IMR-90 (cell line): ENCODE measurements around the gene IST1. TPM values are rescaled to one million over a fixed set of nuclear protein-coding genes. Genes with fewer than 3 reads are reported as not detected.
"Not testable (repeated sequence)": the region's sequence is repeated elsewhere in the genome, so short reads cannot be mapped to it uniquely, and the experiment has no call there.

Experiments used
- ATAC-seq: fragments of 200-7000 bp; cut with Tn5 transposase; 2 replicates; pipeline ENCODE4 v1.9.1; 2020; ENCODE audit warnings: low read depth, mild to moderate bottlenecking, moderate library complexity
- BruUV-seq: library from RNA; stranded (reverse); fragments of 400-500 nt; replicated peaks from 2 replicates; lab custom pipeline; 2021; lab: Mats Ljungman, UMichigan
- CTCF ChIA-PET: fragments of 300-600 bp; formaldehyde crosslinking; extraction: SDS; loops from one replicate; lab custom pipeline; 2021; ENCODE audit warnings: antibody characterized with exemption; lab: Yijun Ruan, JAX
- POLR2A ChIA-PET: fragments of 300-600 bp; sonication (Branson Sonifier 250); formaldehyde crosslinking; loops from one replicate; lab custom pipeline; 2022; ENCODE audit warnings: antibody characterized with exemption; ENCODE audit not compliant: unreplicated experiment; lab: Charles Lee
- DNase-seq: peaks from one replicate; pipeline ENCODE4 v3.0.0; 2013
- H2AFZ ChIP-seq: replicated peaks from 2 replicates; pipeline ENCODE3; 2013; ENCODE audit warnings: low read length, mild to moderate bottlenecking; ENCODE audit not compliant: poor library complexity
- H2AK5ac ChIP-seq: 2 replicates; pipeline ENCODE4 v1.6.1; 2013; ENCODE audit warnings: low read depth, low read length, inconsistent platforms
- H2AK9ac ChIP-seq: replicated peaks from 2 replicates; pipeline ENCODE3; 2013; ENCODE audit warnings: mild to moderate bottlenecking, low read depth, low read length, moderate library complexity; ENCODE audit not compliant: poor library complexity
- H2BK120ac ChIP-seq: 2 replicates; pipeline ENCODE4 v1.6.1; 2013; ENCODE audit warnings: low read depth, low read length, inconsistent platforms
- H2BK15ac ChIP-seq: 3 replicates; pipeline ENCODE4 v1.6.1; 2013; ENCODE audit warnings: low read depth, low read length, inconsistent platforms
- H2BK20ac ChIP-seq: 2 replicates; pipeline ENCODE4 v1.6.1; 2013; ENCODE audit warnings: low read depth, mild to moderate bottlenecking, inconsistent platforms, low read length, moderate library complexity
- H2BK5ac ChIP-seq: 2 replicates; pipeline ENCODE4 v1.6.1; 2013; ENCODE audit warnings: mild to moderate bottlenecking, low read depth, low read length, inconsistent platforms; ENCODE audit not compliant: poor library complexity, severe bottlenecking
- H3K14ac ChIP-seq: replicated peaks from 2 replicates; pipeline ENCODE4 v1.6.1; 2013; ENCODE audit warnings: low read depth, low read length, inconsistent platforms
- H3K18ac ChIP-seq: 2 replicates; pipeline ENCODE4 v1.6.1; 2013; ENCODE audit warnings: low read depth, low read length, control low read depth
- H3K23ac ChIP-seq: 2 replicates; pipeline ENCODE4 v1.6.1; 2013; ENCODE audit warnings: low read depth, low read length, inconsistent platforms
- H3K27ac ChIP-seq: 2 replicates; pipeline ENCODE4 v1.5.1; 2013; ENCODE audit warnings: mild to moderate bottlenecking, control low read depth, low read length; ENCODE audit not compliant: insufficient read depth
- H3K27me3 ChIP-seq: 2 replicates; pipeline ENCODE4 v1.6.1; 2013; ENCODE audit warnings: low read length; ENCODE audit not compliant: control insufficient read depth, insufficient read depth
- H3K36me3 ChIP-seq: 2 replicates; pipeline ENCODE4 v1.6.1; 2013; ENCODE audit warnings: low read length, mixed read lengths; ENCODE audit not compliant: control insufficient read depth, insufficient read depth
- H3K4ac ChIP-seq: 2 replicates; pipeline ENCODE4 v1.6.1; 2013; ENCODE audit warnings: low read depth, low read length, inconsistent platforms
- H3K4me1 ChIP-seq: 2 replicates; pipeline ENCODE4 v1.6.1; 2013; ENCODE audit warnings: low read length, mixed read lengths; ENCODE audit not compliant: control insufficient read depth, insufficient read depth
- H3K4me2 ChIP-seq: 2 replicates; pipeline ENCODE4 v1.6.1; 2013; ENCODE audit warnings: low read depth, mild to moderate bottlenecking, control low read depth, low read length, moderate library complexity
- H3K4me3 ChIP-seq: 2 replicates; pipeline ENCODE4 v1.5.1; 2013; ENCODE audit warnings: low read depth, mild to moderate bottlenecking, control low read depth, low read length, moderate library complexity; ENCODE audit not compliant: insufficient read depth
- H3K56ac ChIP-seq: 2 replicates; pipeline ENCODE4 v1.6.1; 2013; ENCODE audit warnings: low read length, inconsistent platforms; ENCODE audit not compliant: insufficient read depth; ENCODE audit errors: extremely low read depth
- H3K79me1 ChIP-seq, 2 experiments: 2 replicates each; pipeline ENCODE4 v1.6.1; 2013; ENCODE audit warnings: low read length in 2 of 2, inconsistent platforms in 1 of 2, low read depth in 1 of 2
- H3K9ac ChIP-seq: 2 replicates; pipeline ENCODE4 v1.6.1; 2013; ENCODE audit warnings: low read depth, low read length, control low read depth
- H3K9me1 ChIP-seq: 2 replicates; pipeline ENCODE4 v1.6.1; 2013; ENCODE audit warnings: low read length, inconsistent platforms; ENCODE audit not compliant: insufficient read depth
- H3K9me3 ChIP-seq: 2 replicates; pipeline ENCODE4 v1.6.1; 2013; ENCODE audit warnings: low read length; ENCODE audit not compliant: control insufficient read depth, insufficient read depth
- H4K20me1 ChIP-seq: 2 replicates; pipeline ENCODE4 v1.6.1; 2013; ENCODE audit warnings: low read length, inconsistent platforms; ENCODE audit not compliant: insufficient read depth
- H4K5ac ChIP-seq: 2 replicates; pipeline ENCODE4 v1.6.1; 2013; ENCODE audit warnings: mild to moderate bottlenecking, low read depth, low read length, control low read depth
- H4K8ac ChIP-seq, 2 experiments: 2 replicates each; pipeline ENCODE4 v1.6.1; 2013; ENCODE audit warnings: low read depth in 2 of 2, low read length in 2 of 2, control low read depth in 1 of 2, inconsistent platforms in 1 of 2
- H4K91ac ChIP-seq: 2 replicates; pipeline ENCODE4 v1.6.1; 2013; ENCODE audit warnings: low read depth, low read length, inconsistent platforms; ENCODE audit not compliant: insufficient read depth
- POLR2A ChIP-seq: IDR thresholded peaks from 2 replicates; pipeline ENCODE4 v1.6.1; 2012; ENCODE audit warnings: mild to moderate bottlenecking, low read depth, low read length
- RFX5 ChIP-seq: IDR thresholded peaks from 2 replicates; pipeline ENCODE4 v1.8.0; 2012; ENCODE audit warnings: low read depth, mild to moderate bottlenecking, low read length, moderate library complexity
- WGBS, 2 experiments: methylation state at CpG; one replicate each; pipeline versions ENCODE4 v1.1.5 to v1.1.7; 2013; ENCODE audit warnings: missing lambda C conversion rate in 2 of 2; ENCODE audit not compliant: insufficient read length in 1 of 2; ENCODE audit errors: extremely low coverage in 2 of 2; 5-methylcytosine and 5-hydroxymethylcytosine counted together
- dilution Hi-C: fragments of 300-500 bp; cut with HindIII; formaldehyde crosslinking; loops from one replicate; pipeline ENCODE4 v1.14.3; 2018; ENCODE audit warnings: low sequenced_read_pairs; ENCODE audit not compliant: unreplicated experiment
- in situ Hi-C: fragments of 300-500 bp; cut with MboI; formaldehyde crosslinking; loops from 3 replicates; pipeline ENCODE4 v1.14.3; 2019; ENCODE audit warnings: low sequenced_read_pairs, inconsistent platforms, mixed read lengths
- intact Hi-C: fragments of 100-400 bp; cut with micrococcal nuclease; formaldehyde crosslinking; loops from 2 replicates; pipeline ENCODE4 v1.10.0; 2022
- polyA plus RNA-seq, 3 experiments: library from polyadenylated mRNA; depleted of rRNA; stranded (reverse); fragments of >200 nt; gene quantifications; 2 replicates each; pipeline ENCODE4 v1.2.3, GENCODE V29; 2012; ENCODE audit warnings: low replicate concordance in 1 of 3
- total RNA-seq: library from RNA; depleted of rRNA; stranded (reverse); fragments of >200 nt; gene quantifications from 2 replicates; pipeline ENCODE4 v1.2.3, GENCODE V29; 2012
- TF ChIP-seq, protein P1 (sequence below): conservative IDR thresholded peaks from 2 replicates; pipeline ENCODE4 v1.5.1; 2012; ENCODE audit warnings: mild to moderate bottlenecking, low read depth, low read length, improper control_type of control experiment

The IST1 gene
- total and polyA plus RNA-seq, 2 of the 4 experiments (the other 2 are of a cell fraction) = 134 to 186 TPM

DNA sequence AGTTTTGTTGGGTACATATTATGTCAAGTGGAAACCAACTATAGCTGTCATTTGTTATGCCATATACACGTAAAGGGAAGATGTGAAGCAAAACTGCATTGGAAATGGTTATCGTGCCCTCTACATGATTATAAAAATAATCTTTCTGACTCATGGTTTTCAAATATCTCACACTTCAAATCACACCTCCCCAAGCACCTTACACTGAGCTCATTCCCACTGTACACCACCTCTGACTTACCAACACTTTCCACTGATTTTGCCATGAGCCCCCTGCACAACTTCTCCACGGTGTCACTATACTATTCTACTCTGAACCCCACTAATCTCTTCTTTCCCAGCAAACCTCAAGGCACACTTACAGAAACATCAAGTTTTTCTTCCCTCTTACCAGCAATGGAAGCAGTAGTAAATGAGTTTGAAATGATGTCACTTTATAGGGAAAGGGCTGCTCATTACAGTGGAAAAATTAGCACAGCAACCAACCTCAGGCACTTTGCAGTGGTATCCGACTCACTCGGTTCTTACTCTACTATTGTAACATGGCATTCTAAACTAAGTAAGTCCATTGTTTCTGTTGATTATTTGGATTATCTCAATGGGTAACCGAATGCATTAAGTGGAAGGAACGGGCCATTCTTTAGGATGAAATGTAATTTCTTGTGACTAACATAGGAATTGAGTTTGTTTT, 30.0 kb upstream of the IST1 start:
- ATAC-seq = no peak
- Histone ChIP-seq H3K9ac (no peak overlapping the region), H3K14ac (no peak overlapping the region), H2AFZ (no peak overlapping the region), H4K20me1 (no peaks in the 10 kb centered on the region; the same call in 1 of the 2 replicates), H2AK9ac (no peak overlapping the region), H3K56ac (no peak overlapping the region), H3K27ac (no peak overlapping the region), H3K18ac (no peak overlapping the region), H3K4ac (no peak overlapping the region), H3K9me1 (no peaks in the 10 kb centered on the region), H2AK5ac (no peak overlapping the region), H3K4me1 (no peaks in the 10 kb centered on the region), H2BK15ac (no peak overlapping the region), H2BK20ac (no peak overlapping the region), H3K23ac (no peak overlapping the region), H3K27me3 (no peaks in the 10 kb centered on the region), H3K9me3 (no peaks in the 10 kb centered on the region), H2BK5ac (no peak overlapping the region), H3K4me3 (no peak overlapping the region), H4K91ac (no peak overlapping the region), H4K8ac (no peak overlapping the region), H3K4me2 (no peak overlapping the region), H4K5ac (no peak overlapping the region), H3K36me3 (peaks cover 26% of the 10 kb centered on the region), H2BK120ac (no peak overlapping the region), H3K79me1 (peaks cover 6 to 7% of the 10 kb centered on the region in 2 experiments; a peak in 3 of 4 replicates)
- BruUV-seq = no TSS peak
- dilution Hi-C loops (no loop called here), in situ Hi-C loops (no loop called here), intact Hi-C loops (no loop called here)
- WGBS, 2 experiments = no CpG with 5 or more reads among the region's 7 CpGs
- POLR2A ChIA-PET = no interaction called here
- no peak for DNase-seq
- no peak for TF ChIP-seq POLR2A
- TF ChIP-seq RFX5 = no peak
- TF ChIP-seq, protein P1, sequence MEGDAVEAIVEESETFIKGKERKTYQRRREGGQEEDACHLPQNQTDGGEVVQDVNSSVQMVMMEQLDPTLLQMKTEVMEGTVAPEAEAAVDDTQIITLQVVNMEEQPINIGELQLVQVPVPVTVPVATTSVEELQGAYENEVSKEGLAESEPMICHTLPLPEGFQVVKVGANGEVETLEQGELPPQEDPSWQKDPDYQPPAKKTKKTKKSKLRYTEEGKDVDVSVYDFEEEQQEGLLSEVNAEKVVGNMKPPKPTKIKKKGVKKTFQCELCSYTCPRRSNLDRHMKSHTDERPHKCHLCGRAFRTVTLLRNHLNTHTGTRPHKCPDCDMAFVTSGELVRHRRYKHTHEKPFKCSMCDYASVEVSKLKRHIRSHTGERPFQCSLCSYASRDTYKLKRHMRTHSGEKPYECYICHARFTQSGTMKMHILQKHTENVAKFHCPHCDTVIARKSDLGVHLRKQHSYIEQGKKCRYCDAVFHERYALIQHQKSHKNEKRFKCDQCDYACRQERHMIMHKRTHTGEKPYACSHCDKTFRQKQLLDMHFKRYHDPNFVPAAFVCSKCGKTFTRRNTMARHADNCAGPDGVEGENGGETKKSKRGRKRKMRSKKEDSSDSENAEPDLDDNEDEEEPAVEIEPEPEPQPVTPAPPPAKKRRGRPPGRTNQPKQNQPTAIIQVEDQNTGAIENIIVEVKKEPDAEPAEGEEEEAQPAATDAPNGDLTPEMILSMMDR = no peak
- CTCF ChIA-PET = no interaction called here

DNA sequence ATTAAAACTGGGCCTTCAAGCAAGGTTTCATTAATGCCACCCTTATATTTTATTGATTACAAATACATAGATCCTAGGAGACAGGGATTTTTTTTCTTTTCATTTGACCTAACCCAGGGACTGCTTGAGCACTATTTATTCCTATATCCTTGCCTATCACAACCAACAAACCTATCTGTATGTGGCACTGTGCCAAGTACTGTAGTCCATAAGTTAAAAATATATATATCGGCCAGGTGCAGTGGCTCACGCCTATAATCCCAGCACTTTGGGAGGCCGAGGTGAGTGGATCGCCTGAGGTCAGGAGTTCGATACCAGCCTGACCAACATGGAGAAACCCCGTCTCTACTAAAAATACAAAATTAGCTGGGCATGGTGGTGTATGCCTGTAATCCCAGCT, 28.2 kb upstream of the IST1 start:
- H3K9me1 ChIP-seq, DNase-seq, H2BK120ac ChIP-seq, in situ Hi-C loops, dilution Hi-C loops, H3K4ac ChIP-seq, H2BK15ac ChIP-seq, POLR2A ChIA-PET, H4K5ac ChIP-seq, H4K8ac ChIP-seq, H3K9ac ChIP-seq, H3K79me1 ChIP-seq, H3K18ac ChIP-seq, H2BK20ac ChIP-seq, H2AK5ac ChIP-seq, ATAC-seq, H4K91ac ChIP-seq, H3K4me3 ChIP-seq, H2AK9ac ChIP-seq, H3K56ac ChIP-seq, H3K4me2 ChIP-seq, intact Hi-C loops, H3K27me3 ChIP-seq, H3K27ac ChIP-seq, BruUV-seq, H3K9me3 ChIP-seq, H3K23ac ChIP-seq, H3K4me1 ChIP-seq, H4K20me1 ChIP-seq, H2BK5ac ChIP-seq, H3K14ac ChIP-seq, H2AFZ ChIP-seq: not testable (repeated sequence)
- CTCF ChIA-PET = interaction anchor here (1.0 kb wide), 2 partner anchors 15 to 16 kb away, joined by 3 read pairs; no protein-coding TSS in a partner anchor
- no CpG with 5 or more reads among the region's 6 CpGs for WGBS, 2 experiments
- H3K36me3 ChIP-seq = peaks cover 16% of the 10 kb centered on the region
